Measurements from ENCODE around the gene OR2F1.

- no peak for TF ChIP-seq EZH2 (IDR thresholded peaks at IDR 0.05; ENCODE audit: borderline replicate concordance)
- no peak for TF ChIP-seq EZH2phosphoT487 (IDR thresholded peaks at IDR 0.05; ENCODE audit: low read depth, severe bottlenecking, unreplicated experiment)
- no peak for TF ChIP-seq CTCF (IDR thresholded peaks at IDR 0.05; ENCODE audit: poor library complexity)
Measured at GRCh38 chr7:143983960-143984359, 29.3 kb downstream of the OR2F1 start.
